Measurements from ENCODE around the gene METTL14.

METTL14 gene

DNA sequence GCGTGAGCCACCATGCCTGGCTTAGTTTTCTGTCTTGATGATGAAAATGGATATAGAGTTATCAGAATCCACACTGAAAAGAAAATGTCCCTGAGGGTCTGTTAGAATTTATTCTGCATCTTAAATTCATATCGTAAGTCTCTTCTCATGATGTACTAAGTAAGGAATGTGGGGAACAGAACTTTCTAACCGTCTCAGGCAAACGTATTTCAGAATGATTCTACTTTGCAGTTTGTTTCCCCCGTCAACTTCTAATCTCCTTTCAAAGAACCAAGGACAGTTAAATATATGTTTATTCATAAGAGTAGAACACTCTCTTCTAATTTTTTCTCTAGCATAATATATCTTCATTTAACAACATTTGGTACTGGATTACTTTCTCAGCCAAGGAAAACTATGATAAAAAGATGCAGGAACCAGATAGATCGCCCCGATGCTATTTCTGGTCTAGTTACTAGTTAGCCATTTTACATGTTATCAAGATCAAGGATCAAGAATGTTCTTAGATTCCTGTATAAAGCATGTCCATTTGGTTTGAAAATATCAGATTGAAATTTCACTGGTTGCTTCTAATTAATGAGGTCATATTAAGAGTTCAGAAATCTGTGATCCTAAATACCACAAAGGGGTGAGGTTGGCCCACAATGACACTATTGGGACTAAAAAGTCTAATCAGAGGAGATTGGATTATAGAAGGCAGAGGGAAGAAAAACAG, 49.5 kb downstream of the METTL14 start:
- no peaks in the 10 kb centered on the region for H3K9me3 ChIP-seq (ENCODE audit: insufficient read depth, low read length, severe bottlenecking)
- H3K27ac ChIP-seq (ENCODE audit: low read length), result no peak overlapping the region
- H3K36me3 ChIP-seq (ENCODE audit: insufficient read depth, low read length), result peaks cover 51% of the 10 kb centered on the region
- no peaks in the 10 kb centered on the region for H3K79me2 ChIP-seq (ENCODE audit: insufficient read depth, low read length)
- no peak overlapping the region for H2AFZ ChIP-seq (ENCODE audit: low read depth, low read length)
- ATAC-seq (ENCODE audit: insufficient read depth, low read depth), result no peak
- no peaks in the 10 kb centered on the region for H4K20me1 ChIP-seq (ENCODE audit: insufficient read depth, low read length)
- H3K4me2 ChIP-seq (ENCODE audit: insufficient read depth, low read length), result no peak overlapping the region
- no peak overlapping the region for H3K9ac ChIP-seq (ENCODE audit: low read depth, low read length)
- no peaks in the 10 kb centered on the region for H3K4me1 ChIP-seq (ENCODE audit: insufficient read depth, low read length)
- no peak for TF ChIP-seq EZH2 (IDR thresholded peaks at IDR 0.05; ENCODE audit: borderline replicate concordance, low read depth, low read length, severe bottlenecking)
- TF ChIP-seq, protein P1, sequence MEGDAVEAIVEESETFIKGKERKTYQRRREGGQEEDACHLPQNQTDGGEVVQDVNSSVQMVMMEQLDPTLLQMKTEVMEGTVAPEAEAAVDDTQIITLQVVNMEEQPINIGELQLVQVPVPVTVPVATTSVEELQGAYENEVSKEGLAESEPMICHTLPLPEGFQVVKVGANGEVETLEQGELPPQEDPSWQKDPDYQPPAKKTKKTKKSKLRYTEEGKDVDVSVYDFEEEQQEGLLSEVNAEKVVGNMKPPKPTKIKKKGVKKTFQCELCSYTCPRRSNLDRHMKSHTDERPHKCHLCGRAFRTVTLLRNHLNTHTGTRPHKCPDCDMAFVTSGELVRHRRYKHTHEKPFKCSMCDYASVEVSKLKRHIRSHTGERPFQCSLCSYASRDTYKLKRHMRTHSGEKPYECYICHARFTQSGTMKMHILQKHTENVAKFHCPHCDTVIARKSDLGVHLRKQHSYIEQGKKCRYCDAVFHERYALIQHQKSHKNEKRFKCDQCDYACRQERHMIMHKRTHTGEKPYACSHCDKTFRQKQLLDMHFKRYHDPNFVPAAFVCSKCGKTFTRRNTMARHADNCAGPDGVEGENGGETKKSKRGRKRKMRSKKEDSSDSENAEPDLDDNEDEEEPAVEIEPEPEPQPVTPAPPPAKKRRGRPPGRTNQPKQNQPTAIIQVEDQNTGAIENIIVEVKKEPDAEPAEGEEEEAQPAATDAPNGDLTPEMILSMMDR (IDR thresholded peaks at IDR 0.05; ENCODE audit: borderline replicate concordance, extremely low read depth, low read length, poor library complexity, severe bottlenecking), result no peak
- H3K27me3 ChIP-seq (ENCODE audit: insufficient read depth, low read length, poor library complexity), result no peaks in the 10 kb centered on the region
- DNase-seq, result no peak
- no peak overlapping the region for H3K4me3 ChIP-seq (ENCODE audit: low read depth in 1 of 2, low read length in 2 of 2)

- DNase-seq (no peak), ATAC-seq (ENCODE audit: insufficient read depth, low read depth) (no peak)
- Histone ChIP-seq H4K20me1 (ENCODE audit: insufficient read depth, low read length) (no peaks in the 10 kb centered on the region), H2AFZ (ENCODE audit: low read depth, low read length) (no peak overlapping the region), H3K4me3 (ENCODE audit: low read depth in 1 of 2, low read length in 2 of 2) (no peak overlapping the region), H3K36me3 (ENCODE audit: insufficient read depth, low read length) (peaks cover 57% of the 10 kb centered on the region), H3K79me2 (ENCODE audit: insufficient read depth, low read length) (no peaks in the 10 kb centered on the region), H3K27me3 (ENCODE audit: insufficient read depth, low read length, poor library complexity) (no peaks in the 10 kb centered on the region), H3K9me3 (ENCODE audit: insufficient read depth, low read length, severe bottlenecking) (no peaks in the 10 kb centered on the region), H3K4me1 (ENCODE audit: insufficient read depth, low read length) (no peaks in the 10 kb centered on the region), H3K9ac (ENCODE audit: low read depth, low read length) (no peak overlapping the region), H3K27ac (ENCODE audit: low read length) (no peak overlapping the region), H3K4me2 (ENCODE audit: insufficient read depth, low read length) (no peak overlapping the region)
- TF ChIP-seq, protein P1 (IDR thresholded peaks at IDR 0.05; ENCODE audit: borderline replicate concordance, extremely low read depth, low read length, poor library complexity, severe bottlenecking), result no peak
- TF ChIP-seq EZH2 (IDR thresholded peaks at IDR 0.05; ENCODE audit: borderline replicate concordance, low read depth, low read length, severe bottlenecking), result no peak
Measured at GRCh38 chr4:118736900-118737299, 51.7 kb downstream of the METTL14 start.

DNA sequence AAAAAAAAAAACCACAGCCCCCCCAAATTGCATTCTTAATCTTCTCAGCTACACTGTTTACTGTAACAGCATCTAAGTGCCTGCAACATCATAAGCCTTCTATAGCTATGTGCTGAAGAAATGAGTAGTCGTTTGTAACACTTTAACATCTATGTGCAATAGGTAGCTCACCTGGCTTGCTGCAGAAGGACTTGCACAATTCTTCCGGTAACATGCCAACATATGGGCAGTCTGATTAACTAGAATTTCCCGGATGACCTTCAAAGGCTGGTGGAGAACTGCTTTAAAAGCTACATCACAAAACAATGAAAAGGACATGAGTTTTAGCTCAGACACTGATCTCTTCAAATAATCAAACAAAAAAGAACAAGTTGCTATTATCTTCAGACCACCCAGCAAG, 52.9 kb downstream of the METTL14 start:
- TF ChIP-seq, protein P1 (IDR thresholded peaks at IDR 0.05; ENCODE audit: borderline replicate concordance, extremely low read depth, low read length, poor library complexity, severe bottlenecking), result no peak
- no peak for TF ChIP-seq EZH2 (IDR thresholded peaks at IDR 0.05; ENCODE audit: borderline replicate concordance, low read depth, low read length, severe bottlenecking)
- no peak overlapping the region for H2AFZ ChIP-seq (ENCODE audit: low read depth, low read length)
- no peak for ATAC-seq (ENCODE audit: insufficient read depth, low read depth)
- H3K4me1 ChIP-seq (ENCODE audit: insufficient read depth, low read length), result no peaks in the 10 kb centered on the region
- H3K4me2 ChIP-seq (ENCODE audit: insufficient read depth, low read length), result no peak overlapping the region
- no peaks in the 10 kb centered on the region for H3K79me2 ChIP-seq (ENCODE audit: insufficient read depth, low read length)
- H3K36me3 ChIP-seq (ENCODE audit: insufficient read depth, low read length), result peaks cover 48% of the 10 kb centered on the region
- H3K4me3 ChIP-seq (ENCODE audit: low read depth in 1 of 2, low read length in 2 of 2), result no peak overlapping the region
- H3K9ac ChIP-seq (ENCODE audit: low read depth, low read length), result no peak overlapping the region
- H3K9me3 ChIP-seq (ENCODE audit: insufficient read depth, low read length, severe bottlenecking), result no peaks in the 10 kb centered on the region
- H4K20me1 ChIP-seq (ENCODE audit: insufficient read depth, low read length), result no peaks in the 10 kb centered on the region
- no peaks in the 10 kb centered on the region for H3K27me3 ChIP-seq (ENCODE audit: insufficient read depth, low read length, poor library complexity)
- H3K27ac ChIP-seq (ENCODE audit: low read length), result no peak overlapping the region
- DNase-seq, result no peak

Data from DND-41 (cell line).